GM19238 (cell line): Measurements from ENCODE around the gene NDUFB3.
"Not testable (repeated sequence)": the region's sequence is repeated elsewhere in the genome, so short reads cannot be mapped to it uniquely, and the experiment has no call there.

ENCODE experiments used
- DNase-seq: peaks from one replicate; pipeline ENCODE4 v3.0.0; 2011; ENCODE audit warnings: low spot score; ENCODE audit not compliant: insufficient read length

NDUFB3 gene

DNA sequence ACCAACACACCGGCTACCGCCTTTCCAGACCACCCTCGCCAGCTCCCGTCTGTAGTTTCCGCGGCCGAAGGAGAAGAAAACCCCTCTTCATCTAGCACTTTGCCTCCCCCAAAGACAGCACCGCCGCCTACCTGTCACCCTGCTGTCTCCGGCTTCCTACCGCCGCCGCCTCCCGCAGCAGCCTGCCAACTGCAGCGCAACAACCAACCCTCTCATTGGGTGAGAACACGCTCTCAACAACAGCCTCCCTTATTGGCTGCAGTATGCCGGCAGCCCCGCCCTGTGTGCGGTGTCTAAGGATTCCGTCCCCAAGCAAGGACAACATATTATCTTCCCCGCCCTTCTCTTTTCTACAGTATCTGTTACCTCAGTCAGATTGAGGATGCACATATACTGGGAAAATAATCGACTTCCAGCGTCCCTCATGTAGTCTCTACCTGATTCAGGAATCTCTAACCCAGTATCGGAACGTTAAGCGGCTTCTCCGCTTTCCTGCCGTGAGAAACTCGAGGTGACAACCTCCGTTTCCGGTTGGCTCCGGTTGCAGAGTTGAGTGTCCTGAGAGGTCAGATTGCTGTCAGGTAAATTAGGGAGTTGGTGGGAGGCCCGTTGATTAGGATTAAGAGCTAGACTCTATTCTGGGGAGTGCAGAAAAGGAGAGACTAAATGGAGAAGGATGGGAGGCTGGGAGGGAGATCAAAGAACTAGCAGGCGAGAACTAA lies at the start of gene NDUFB3, which contains the start of gene HYCC2:
NDUFB3 (plus strand) TSS at position 523 of the 722 bp plus-strand sequence. CDS start 6,882 bp downstream, outside the sequence.
HYCC2 (minus strand) TSS at position 193 of the 722 bp plus-strand sequence. CDS start 47,662 bp downstream, outside the sequence.
- DNase-seq, result peak; percentile 84

DNA sequence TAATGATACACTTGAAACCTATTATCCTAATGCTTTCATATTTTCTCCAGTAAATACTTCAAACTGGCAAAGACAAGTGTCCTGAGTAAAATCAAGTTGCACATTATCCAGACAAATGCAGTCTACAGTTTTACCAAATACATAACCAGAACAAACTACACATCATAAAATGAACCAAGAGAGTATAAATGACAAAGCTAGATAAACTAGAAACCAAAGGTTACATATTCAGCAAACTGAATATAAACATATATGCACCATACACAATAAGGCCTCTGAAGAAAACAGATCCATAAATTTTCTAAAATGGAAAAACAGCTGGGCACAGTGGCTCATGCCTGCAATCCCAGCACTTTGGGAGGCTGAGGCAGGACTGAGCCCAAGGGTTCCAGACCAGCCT lies 47.3 kb upstream of the NDUFB3 start:
- no peak for DNase-seq

DNA sequence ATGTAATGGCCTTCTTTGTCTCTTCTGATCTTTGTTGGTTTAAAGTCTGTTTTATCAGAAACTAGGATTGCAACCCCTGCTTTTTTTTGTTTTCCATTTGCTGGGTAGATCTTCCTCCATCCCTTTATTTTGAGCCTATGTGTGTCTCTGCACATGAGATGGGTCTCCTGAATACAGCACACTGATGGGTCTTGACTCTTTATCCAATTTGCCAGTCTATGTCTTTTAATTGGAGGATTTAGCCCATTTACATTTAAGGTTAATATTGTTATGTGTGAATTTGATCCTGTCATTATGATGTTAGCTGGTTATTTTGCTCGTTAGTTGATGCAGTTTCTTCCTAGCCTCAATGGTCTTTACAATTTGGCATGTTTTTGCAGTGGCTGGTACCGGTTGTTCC lies 37.4 kb upstream of the NDUFB3 start:
- DNase-seq, result not testable (repeated sequence)

DNA sequence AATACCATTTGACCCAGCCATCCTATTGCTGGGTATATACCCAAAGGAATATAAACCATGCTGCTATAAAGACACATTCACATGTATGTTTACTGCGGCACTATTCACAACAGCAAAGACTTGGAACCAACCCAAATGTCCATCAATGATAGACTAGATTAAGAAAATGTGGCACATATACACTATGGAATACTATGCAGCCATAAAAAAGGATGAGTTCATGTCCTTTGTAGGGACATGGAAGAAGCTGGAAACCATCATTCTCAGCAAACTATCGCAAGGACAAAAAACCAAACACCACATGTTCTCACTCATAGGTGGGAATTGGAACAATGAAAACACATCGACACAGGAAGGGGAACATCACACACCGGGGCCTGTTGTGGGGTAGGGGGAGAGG lies 33.4 kb upstream of the NDUFB3 start:
- DNase-seq, result not testable (repeated sequence)

GRCh38 chr2:201038855-201039254 lies 32.9 kb upstream of the NDUFB3 start:
- no peak for DNase-seq

DNA sequence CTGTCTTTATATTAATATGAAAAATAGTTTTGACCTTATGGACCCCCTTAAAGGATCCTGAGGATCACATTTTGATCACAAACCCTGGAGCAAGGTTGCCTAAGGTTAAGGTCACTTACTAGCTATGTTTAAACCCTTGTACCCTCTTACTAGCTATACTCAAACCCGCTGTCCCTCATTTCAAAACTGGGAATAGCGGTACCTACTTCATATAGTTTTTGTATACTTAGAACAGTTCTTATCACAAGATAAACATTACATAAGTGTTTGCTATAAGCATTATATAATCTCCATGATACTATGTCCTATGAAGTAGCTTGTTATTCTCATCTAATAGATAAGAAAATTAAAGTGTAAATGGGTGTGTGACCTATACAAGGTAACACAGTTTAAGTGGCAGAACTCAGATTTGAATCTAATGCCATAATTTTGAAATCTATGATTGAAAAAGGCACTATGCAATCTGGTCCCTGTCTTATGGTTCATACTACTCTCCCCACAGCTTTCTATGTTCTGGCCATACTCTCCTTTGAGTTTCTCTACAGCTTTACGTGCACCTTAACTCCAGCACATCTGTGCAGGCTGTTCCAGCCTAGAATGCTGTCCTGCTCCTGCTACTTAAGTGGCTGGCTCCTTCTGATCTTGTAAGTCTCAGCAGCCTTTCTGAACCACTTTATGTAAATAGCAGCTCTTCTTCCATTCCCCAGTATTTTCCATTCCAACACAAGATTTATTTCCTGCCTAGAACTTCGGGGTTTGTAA lies 30.8 kb upstream of the NDUFB3 start:
- no peak for DNase-seq

GRCh38 chr2:201042451-201042850 lies 29.4 kb upstream of the NDUFB3 start:
- DNase-seq, result not testable (repeated sequence)

- DNase-seq, result not testable (repeated sequence)
These were observed 28.8 kb upstream of the NDUFB3 start for GRCh38 chr2:201043050-201043449.

GRCh38 chr2:201046881-201047280 lies 24.9 kb upstream of the NDUFB3 start:
- no peak for DNase-seq

GRCh38 chr2:201049455-201049854 lies 22.3 kb upstream of the NDUFB3 start:
- no peak for DNase-seq

- DNase-seq, result no peak
These were observed 14.7 kb upstream of the NDUFB3 start for GRCh38 chr2:201057087-201057521.

- no peak for DNase-seq
These were observed 14.0 kb upstream of the NDUFB3 start for GRCh38 chr2:201057715-201058248.

DNA sequence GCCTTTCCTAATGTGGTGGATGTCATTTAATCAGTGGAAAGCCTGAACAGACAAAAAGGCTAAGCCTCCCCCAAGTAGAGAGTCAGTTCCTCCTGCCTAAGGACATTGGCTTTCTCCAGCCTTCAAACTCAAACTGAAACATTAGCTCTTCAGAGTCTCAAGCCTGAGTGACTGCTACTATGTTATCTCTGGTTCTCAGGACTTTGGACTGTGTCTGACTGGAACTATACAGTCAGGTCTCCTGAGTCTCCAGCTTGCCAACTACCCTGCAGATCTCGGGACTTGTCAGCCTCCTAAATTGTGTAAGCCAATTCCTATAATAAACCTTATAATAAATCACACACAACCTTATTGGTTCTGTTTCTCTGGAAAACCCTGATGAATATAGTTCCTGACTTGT lies 12.9 kb upstream of the NDUFB3 start:
- no peak for DNase-seq

GRCh38 chr2:201059961-201060755 lies 11.6 kb upstream of the NDUFB3 start:
- no peak for DNase-seq

GRCh38 chr2:201063516-201063915 lies 8.3 kb upstream of the NDUFB3 start:
- DNase-seq, result not testable (repeated sequence)

GRCh38 chr2:201064797-201065329 lies 6.9 kb upstream of the NDUFB3 start:
- no peak for DNase-seq

GRCh38 chr2:201070948-201071478 lies 788 bp upstream of the NDUFB3 start:
- no peak for DNase-seq

DNA sequence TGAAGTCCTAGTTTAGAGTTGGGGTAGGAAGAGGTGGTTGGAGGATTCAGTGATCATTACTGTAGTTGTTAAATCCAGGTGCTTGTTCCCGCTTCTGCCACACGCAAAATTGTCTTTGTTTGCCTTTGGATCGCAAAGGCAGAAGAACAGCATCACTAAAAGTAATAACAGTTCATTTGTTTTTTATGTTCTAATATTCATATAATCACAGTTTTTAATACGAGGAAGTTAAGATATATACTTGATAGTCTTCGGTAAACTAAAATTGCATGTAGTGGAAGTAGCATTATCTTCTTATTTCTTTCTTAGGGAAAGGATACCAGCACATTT lies 365 bp downstream of the NDUFB3 start:
- DNase-seq, result no peak

- DNase-seq, result no peak
These were observed 1.3 kb downstream of the NDUFB3 start for GRCh38 chr2:201073071-201073470.

DNA sequence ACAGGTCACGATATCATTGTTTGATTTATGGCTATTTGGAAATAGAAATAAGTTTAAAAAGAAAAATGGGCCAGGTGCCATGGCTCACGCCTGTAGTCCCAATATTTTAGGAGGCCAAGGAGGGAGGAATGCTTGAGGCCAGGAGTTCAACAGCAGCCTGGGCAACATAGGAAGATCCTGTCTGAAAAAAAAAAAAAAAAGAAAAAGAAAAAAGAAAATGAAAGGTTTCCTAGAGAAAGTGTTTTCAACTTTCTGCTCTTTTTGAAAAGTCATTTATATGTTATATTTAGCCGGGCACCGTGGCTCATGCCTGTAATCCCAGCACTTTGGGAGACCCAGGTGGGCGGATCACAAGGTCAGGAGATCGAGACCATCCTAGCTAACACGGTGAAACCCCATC lies 3.2 kb downstream of the NDUFB3 start:
- no peak for DNase-seq

DNA sequence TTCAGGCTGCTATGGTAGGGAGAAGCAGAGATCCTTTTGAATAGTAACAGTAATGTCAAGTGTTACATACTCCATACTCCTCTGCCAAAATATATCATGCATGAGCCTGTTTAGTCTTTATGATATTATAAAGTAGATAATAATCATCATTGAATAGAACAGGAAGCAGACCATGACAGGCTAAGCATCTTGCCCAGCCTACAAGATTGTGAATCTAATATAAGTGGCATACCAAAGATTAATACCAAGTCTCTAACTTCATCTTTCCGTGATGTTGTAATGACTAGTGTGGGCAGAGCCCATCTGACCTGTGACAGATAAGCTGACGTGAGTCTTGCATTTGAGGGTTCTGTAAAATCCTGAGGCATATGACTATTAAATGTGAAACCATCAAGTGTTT lies 13.1 kb downstream of the NDUFB3 start:
- no peak for DNase-seq
